Activated CD4-positive, alpha-beta T cell treated with anti-CD3 and anti-CD28 coated beads, Interleukin-2, amount 50 U/mL, for 48 hours (primary cell): ENCODE results near the gene CGGBP1.
"Not testable (repeated sequence)": the region's sequence is repeated elsewhere in the genome, so short reads cannot be mapped to it uniquely, and the experiment has no call there.

ENCODE experiments used
- DNase-seq, 2 experiments: peaks; one replicate each; pipeline ENCODE4 v3.0.0-alpha.2; 2020

Gene CGGBP1

DNA sequence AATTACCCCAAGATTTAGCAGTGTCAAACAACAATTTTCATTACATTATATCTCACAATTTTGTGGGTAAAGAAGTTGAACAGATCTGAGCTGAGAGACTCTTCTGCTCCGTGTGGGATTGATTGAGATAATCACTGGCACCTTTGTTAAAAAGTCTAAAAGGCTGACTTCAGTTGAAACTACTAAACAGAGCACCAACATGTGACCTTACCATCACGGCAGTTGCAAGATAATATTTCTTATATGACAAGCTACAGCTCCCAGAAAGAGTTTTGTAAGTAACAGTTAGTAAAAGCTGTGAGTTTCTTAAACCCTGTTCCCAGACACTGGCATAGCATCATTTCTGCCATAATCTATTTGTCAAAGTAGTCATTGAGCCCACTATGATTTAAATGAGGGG lies 25.0 kb downstream of the CGGBP1 start:
- no peak for DNase-seq

DNA sequence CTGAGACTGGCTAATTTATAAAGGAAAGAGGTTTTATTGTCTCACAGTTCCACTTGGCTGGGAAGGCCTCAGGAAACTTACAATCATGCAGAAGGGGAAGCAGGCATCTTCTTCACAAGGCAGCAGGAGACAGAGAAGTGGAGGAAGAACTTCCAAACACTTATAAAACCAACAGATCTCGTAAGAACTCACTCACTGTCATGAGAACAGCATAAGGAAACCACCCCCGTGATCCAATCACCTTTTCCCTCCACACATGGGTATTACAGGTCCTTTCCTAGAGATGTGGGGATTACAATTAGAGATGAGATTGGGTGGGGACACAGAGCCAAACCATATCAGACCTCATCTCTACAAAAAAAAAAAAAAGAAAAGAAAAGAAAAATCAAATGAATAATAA lies 25.7 kb downstream of the CGGBP1 start:
- DNase-seq: no peak

DNA sequence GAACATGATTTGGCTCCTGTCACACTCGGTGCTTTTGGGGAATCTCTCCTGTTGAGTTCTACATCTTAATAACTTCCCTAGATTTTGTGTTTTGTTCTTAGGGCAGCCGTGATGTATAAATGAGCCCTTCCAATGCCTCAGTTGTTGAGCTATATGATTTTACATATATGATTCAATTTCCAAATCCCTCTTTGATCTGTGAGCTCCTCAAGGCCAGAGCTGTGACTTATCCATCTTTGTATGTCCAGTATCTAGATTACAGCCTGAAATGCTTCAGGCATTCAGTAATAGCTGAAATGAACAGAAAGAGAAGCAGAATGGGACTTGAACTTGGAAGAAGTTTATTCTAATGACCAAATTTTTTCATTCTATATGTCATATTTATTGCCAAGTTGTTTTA lies 26.6 kb downstream of the CGGBP1 start:
- DNase-seq: no peak

DNA sequence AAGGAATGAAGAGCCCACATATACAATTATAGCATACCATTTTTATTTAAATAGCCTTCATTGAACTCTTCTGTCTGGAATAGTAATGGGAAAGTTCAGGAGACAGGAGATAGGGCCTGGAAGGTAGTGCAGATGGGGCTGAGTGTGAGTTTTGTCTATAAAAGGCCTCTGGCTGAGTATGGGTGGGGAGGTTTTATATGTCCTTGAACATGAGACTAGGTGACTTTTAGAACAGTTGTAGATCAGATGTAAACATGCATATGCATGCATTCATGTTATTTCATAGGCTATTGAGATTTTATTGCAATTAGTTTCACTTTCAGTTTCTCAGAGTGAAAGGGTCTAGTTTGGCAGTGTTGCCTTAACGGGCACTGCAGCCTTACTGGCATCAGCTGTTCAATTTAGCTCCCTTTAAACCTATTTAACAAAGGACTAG lies 27.1 kb downstream of the CGGBP1 start:
- no peak for DNase-seq

DNA sequence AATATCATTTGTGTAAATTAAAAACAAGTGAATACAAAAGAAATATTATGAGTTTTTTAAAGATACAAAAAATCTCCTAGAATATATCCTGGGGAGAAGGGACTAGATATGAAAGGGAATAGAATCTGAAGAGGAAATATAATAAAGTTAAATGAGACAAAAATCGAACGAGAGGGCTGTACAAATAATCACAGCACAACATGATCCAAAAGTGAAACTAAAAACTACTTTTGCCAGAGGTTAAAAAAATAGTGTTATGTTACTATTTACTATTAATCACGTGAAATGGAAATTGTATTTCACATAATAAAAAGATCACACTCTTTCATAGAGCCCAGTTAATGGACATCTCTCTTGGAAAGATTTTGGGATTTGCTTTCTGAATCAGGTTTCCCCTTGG lies 28.6 kb downstream of the CGGBP1 start:
- no peak for DNase-seq

DNA sequence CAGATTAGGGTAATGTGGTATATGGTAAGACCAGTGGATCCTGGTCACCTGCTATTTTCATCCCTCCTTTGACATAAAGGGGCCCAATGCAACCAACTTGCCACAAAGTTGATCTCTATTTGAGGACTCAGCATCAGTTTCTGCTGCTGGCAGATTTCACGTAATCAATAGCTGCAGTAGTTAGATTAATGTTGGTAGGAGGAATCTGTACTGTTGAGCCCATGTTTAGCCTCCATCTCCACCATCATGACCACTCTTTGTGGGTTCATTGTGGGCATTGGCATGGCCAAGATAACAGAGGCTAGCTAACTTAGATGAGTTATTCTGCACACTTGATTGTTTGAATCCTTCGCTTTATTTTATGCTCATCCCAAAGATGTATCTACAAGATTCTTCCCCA lies 29.9 kb downstream of the CGGBP1 start:
- no peak for DNase-seq

DNA sequence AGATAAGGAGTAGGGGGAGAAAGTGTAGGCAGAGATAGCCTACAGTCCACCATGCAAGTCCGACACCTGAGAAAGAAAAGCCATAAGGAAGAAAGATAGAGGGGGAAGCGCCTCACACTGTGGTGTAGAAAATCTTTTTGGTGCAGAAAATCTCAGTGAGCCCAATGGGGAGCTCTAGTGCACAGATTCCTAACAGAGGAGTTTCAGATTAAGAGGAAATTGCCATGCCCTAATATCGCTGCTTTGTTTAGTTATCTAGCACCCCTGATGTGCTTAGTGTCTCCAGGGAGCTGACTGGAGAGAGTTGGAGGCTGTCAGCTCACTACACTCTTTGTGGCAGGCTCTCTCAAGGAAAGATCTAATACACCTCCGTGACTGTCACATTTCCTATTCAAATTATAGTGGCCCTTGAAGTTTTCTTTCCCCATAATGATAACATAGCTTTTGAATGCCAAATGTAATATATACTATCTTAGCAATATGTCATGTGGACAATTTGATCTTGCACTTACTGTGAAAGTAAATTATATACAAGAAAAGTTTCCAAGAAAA lies 33.7 kb downstream of the CGGBP1 start:
- no peak for DNase-seq

DNA sequence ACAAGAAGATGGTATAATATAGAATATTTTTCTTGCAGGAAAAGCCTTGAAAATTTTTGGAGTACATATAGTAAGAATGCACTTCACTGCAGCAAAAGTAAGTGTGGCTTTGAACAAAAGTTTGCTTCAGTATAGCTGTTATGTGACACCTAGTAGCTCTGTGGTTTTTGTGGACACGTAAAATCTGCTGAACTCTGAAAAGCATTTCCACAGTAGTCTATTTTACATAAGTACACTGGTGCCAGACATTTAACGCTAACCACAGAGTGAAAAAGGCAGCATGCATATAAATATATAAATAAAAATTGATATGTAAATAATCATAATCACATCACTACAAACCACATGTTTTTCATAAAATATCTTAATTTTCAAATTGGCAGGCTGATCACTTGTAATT lies 39.8 kb downstream of the CGGBP1 start:
- DNase-seq: no peak

DNA sequence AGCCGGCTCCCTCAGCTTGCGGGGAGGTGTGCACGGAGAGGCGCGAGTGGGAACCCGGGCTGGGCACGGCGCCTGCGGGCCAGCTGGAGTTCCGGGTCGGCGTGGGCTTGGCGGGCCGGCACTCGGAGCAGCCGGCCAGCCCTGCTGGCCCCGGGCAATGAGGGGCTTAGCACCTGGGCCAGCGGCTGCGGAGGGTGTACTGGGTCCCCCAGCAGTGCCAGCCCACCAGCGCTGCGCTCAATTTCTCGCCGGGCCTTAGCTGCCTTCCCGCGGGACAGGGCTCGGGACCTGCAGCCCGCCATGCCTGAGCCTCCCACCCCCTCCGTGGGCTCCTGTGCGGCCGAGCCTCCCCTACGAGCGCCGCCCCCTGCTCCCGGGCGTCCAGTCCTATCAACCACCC lies 43.1 kb downstream of the CGGBP1 start:
- DNase-seq: not testable (repeated sequence)

DNA sequence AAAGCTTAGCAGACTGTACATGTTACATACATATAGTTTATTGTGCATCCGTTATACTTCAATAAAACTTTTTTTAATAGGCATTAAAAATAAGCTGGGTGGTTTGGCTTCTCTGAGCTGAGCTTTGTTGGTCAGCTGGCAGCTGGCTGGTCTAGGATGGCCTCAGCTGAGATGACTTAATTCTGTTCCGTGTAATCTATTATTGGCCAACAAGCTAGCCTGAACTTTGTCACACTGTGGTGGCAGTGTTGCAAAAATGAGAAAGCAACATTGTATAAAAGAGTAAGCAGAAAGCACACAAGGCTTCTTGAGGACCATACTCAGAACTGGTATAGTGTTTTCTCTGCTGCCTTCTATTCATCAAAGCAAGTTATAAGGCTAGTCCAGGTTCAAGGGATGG lies 45.2 kb downstream of the CGGBP1 start:
- DNase-seq: no peak

DNA sequence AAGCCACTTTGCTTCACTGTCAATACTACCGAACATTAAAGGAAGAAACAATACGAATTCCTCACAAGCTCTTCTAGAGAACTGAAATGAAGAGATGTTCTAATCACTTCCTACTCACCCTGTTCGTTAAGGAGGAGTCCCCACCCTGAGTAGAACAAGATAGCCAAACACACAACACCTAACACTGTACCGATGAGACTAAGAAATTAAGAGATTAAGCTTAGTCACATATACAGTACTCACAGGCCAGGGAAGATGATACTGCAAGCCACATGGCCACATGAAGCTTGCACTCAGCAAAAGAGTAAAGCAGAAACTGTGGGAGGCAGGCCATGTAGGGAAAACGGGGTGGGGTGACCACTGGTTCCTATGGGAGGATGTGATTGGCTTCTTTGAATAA lies 48.0 kb downstream of the CGGBP1 start:
- DNase-seq: no peak

DNA sequence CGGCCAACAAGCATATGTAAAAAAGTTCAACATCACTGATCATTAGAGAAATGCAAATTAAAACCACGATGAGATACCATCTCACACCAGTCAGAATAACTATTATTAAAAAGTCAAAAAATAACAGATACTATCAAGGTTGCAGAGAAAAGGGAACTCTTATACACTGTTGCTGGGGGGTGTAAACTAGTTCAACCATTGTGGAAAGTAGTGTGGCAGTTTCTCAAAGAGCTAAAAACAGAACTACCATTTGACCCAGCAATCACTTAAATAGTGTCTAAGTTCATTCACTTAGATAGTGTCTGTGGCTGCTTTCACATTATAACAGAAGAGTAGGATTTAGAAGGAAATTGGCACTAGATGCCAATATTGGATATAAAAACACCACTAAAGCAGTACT lies 49.7 kb downstream of the CGGBP1 start:
- DNase-seq: no peak

DNA sequence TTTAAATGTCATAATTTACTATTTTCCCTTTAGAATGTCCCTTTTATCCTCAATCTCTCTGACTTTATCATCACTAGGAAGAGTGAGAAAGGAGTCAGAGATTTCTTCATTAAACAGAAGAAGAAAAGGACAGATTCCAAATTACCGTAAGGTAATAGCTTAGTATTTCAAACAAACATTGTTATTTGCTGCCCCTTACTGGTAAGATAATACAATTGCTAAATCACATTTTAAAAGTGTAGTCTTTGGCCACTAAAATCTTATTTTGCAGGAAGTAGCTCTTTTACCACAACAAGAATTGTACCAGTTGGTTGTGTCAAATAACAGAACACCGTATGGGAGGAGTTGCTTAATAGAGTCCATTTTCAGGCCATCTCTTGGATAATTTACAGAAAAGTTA lies 53.7 kb downstream of the CGGBP1 start:
- DNase-seq: no peak

DNA sequence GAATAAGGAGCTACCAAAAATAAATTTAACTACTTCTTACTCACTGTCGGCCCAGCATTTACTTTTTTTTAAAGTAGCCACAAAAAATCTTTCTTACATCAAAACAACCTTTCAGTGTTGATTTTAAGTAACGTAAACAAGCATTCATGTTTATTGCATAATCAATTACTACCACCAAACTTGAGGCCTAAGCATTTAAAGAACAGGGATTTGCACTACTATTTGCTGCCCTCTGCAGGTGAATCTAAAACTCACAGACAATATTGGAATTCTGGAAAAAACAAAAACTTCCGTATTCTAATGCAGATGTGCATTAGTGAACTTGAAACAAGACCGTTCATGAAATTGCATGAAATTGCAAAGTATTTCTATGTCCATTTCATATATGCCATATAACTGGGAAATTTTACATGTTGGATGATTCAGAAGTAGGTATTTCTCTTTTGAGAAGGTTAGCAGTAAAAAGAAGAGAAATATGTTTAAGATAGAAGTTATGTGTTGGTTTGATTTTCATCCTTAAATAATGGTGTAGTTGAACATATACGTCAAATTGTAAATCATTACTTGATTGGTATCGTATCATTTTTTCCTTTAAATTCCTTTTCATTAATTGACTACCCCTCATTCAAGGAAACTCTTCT lies 55.6 kb downstream of the CGGBP1 start:
- no peak for DNase-seq

DNA sequence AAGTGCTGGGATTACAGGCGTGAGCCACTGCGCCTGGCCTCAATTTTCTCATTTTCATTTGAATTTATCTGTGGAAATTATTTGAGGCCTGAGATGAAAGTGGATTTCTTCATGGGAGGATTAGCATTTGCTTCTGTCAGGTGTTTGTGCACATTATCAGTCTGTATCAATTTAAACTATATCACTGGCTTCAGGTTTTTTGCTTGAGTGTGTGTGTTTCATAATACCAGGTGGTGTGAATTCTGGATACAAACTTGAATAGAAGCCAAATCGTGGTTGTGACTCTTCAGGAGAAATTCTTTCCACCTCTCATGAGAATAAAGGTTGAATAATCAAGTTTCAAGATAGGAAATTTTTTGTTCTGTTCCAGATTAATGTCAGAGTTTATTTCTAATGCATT lies 56.4 kb downstream of the CGGBP1 start:
- DNase-seq: no peak
